NT2/D1 (cell line): ENCODE measurements around the gene AFF3.

ENCODE experiments used
- DNase-seq: peaks from one replicate; pipeline ENCODE4 v3.0.0-alpha.2; 2011; ENCODE audit warnings: low read depth, low spot score
- H3K27me3 ChIP-seq: 2 replicates; pipeline ENCODE4 v1.6.0; 2011; ENCODE audit warnings: mild to moderate bottlenecking; ENCODE audit not compliant: insufficient read length, insufficient read depth
- H3K36me3 ChIP-seq: 2 replicates; pipeline ENCODE4 v1.6.1; 2011; ENCODE audit warnings: mild to moderate bottlenecking, low read length, mixed read lengths; ENCODE audit not compliant: insufficient read depth, insufficient read length
- H3K4me1 ChIP-seq: 2 replicates; pipeline ENCODE4 v1.5.1; 2011; ENCODE audit not compliant: insufficient read depth, insufficient read length
- H3K4me3 ChIP-seq: 2 replicates; pipeline ENCODE4 v1.5.1; 2011; ENCODE audit warnings: low read depth; ENCODE audit not compliant: insufficient read length
- H3K9ac ChIP-seq: 2 replicates; pipeline ENCODE4 v1.6.0; 2011; ENCODE audit warnings: low read depth; ENCODE audit not compliant: insufficient read length
- H3K9me3 ChIP-seq: 2 replicates; pipeline ENCODE4 v1.5.1; 2011; ENCODE audit warnings: mild to moderate bottlenecking, low read length; ENCODE audit not compliant: insufficient read depth
- SUZ12 ChIP-seq: IDR thresholded peaks from 2 replicates; pipeline ENCODE4 v1.6.1; 2011; ENCODE audit not compliant: insufficient read length, insufficient read depth; ENCODE audit errors: extremely low read depth
- YY1 ChIP-seq: IDR thresholded peaks from 2 replicates; pipeline ENCODE4 v1.6.1; 2011; ENCODE audit not compliant: insufficient read length, insufficient read depth
- ZNF274 ChIP-seq: IDR thresholded peaks from 2 replicates; pipeline ENCODE4 v1.6.1; 2011; ENCODE audit warnings: mild to moderate bottlenecking, low read depth, low read length

The AFF3 gene

DNA sequence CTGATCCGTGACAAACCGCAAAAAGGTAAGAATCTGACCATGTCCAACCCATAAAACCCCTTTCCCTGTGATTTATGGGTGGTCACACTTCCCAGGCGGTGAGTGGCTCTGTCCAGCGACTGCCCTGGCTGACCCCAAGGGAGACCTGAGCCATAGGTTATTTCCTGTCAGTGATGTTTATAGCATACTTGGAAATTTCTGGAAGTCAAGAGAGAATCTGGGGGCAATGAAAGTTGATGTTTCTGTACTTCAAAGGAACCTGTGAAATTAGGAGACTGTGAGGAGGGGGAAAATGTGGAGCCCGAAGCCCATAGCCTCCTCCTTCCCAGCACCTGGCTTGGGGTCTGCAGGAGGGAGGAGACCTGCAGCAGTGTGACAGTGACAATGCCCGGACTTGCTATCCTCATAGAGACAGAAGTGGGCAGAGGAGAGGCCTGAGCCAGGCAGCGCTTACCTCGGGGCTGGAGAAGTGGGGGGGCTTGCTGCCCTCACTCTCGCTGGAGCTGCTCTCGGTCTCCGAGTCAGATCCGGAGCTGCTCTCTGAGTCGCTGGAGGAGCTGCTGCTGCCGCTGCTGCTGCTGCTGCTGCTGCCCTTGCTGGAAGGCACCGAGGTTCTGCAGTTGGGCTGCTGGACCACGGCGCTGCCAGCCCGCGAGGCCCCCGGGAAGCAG lies 541.3 kb downstream of the AFF3 start:
- no peaks in the 10 kb centered on the region for H3K9me3 ChIP-seq
- H3K4me1 ChIP-seq, result peaks cover 5% of the 10 kb centered on the region
- TF ChIP-seq YY1 (no peak), ZNF274 (no peak), SUZ12 (no peak)
- no peaks in the 10 kb centered on the region for H3K27me3 ChIP-seq
- H3K4me3 ChIP-seq, result no peak overlapping the region
- no peak overlapping the region for H3K9ac ChIP-seq
- H3K36me3 ChIP-seq, result no peaks in the 10 kb centered on the region
- no peak for DNase-seq

- Histone ChIP-seq H3K27me3 (no peaks in the 10 kb centered on the region), H3K9ac (no peak overlapping the region), H3K9me3 (no peaks in the 10 kb centered on the region), H3K36me3 (no peaks in the 10 kb centered on the region), H3K4me1 (peaks cover 5% of the 10 kb centered on the region), H3K4me3 (no peak overlapping the region)
- TF ChIP-seq SUZ12 (no peak), YY1 (no peak), ZNF274 (no peak)
- no peak for DNase-seq
Measured at GRCh38 chr2:99598441-99598840, 543.9 kb downstream of the AFF3 start.

- Histone ChIP-seq H3K4me3 (no peak overlapping the region), H3K4me1 (peaks cover 5% of the 10 kb centered on the region), H3K9me3 (no peaks in the 10 kb centered on the region), H3K9ac (no peak overlapping the region), H3K27me3 (no peaks in the 10 kb centered on the region), H3K36me3 (no peaks in the 10 kb centered on the region)
- DNase-seq, result no peak
- TF ChIP-seq SUZ12 (no peak), YY1 (no peak), ZNF274 (no peak)
Measured at GRCh38 chr2:99597616-99598015, 544.8 kb downstream of the AFF3 start.

DNA sequence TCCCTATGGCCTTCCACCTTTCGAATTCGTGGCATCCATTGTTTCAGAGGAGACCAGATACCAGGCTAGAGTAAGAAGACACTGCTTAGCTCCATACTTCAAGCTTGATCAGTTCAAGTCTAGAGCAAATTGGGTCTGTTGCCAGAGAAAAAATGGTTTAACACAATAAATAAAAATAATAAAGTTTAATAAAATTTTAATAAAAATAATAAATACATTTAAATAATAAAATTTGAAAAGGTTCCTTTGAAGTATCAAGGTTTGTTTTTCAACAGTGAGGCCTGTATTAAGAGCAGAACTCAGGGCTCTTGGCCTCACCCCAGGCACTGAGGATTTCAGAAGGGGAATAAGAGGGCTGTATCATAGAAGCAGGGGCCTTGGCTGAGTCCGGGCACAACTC lies 547.0 kb downstream of the AFF3 start:
- no peak for DNase-seq
- Histone ChIP-seq H3K36me3 (no peaks in the 10 kb centered on the region), H3K4me3 (no peak overlapping the region), H3K4me1 (no peaks in the 10 kb centered on the region), H3K9me3 (no peaks in the 10 kb centered on the region), H3K27me3 (no peaks in the 10 kb centered on the region), H3K9ac (no peak overlapping the region)
- no peak for TF ChIP-seq ZNF274
- TF ChIP-seq YY1, result no peak
- TF ChIP-seq SUZ12, result no peak

- Histone ChIP-seq H3K9me3 (no peaks in the 10 kb centered on the region), H3K4me3 (no peak overlapping the region), H3K4me1 (no peaks in the 10 kb centered on the region), H3K27me3 (no peaks in the 10 kb centered on the region), H3K9ac (no peak overlapping the region), H3K36me3 (no peaks in the 10 kb centered on the region)
- TF ChIP-seq ZNF274 (no peak), SUZ12 (no peak), YY1 (no peak)
- no peak for DNase-seq
Measured at GRCh38 chr2:99593692-99594427, 548.5 kb downstream of the AFF3 start.

DNA sequence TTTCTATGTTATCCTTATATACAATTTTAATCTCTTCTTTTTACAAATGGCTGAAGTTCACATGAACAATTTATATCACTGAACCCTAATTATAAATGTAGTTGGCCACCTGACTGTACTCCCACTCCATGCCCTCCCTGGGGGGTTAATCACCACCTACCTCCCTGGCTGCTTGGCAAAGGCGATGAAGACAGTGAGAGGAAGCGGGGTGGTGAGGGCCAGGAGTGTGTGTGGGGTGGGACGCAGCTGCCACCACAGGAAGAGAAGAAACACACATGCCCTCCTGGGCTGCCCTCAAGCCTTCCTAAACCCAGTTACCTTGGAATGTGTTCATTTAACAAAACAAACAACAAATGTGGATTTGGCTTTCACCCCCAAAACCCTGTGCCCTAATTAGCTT lies 565.6 kb downstream of the AFF3 start:
- TF ChIP-seq YY1 (no peak), ZNF274 (no peak), SUZ12 (no peak)
- DNase-seq, result no peak

GRCh38 chr2:99573634-99574251 lies 568.6 kb downstream of the AFF3 start:
- no peak for DNase-seq
- Histone ChIP-seq H3K9ac (no peak overlapping the region), H3K4me3 (no peak overlapping the region), H3K36me3 (no peaks in the 10 kb centered on the region), H3K9me3 (no peaks in the 10 kb centered on the region), H3K4me1 (peaks cover 5% of the 10 kb centered on the region), H3K27me3 (no peaks in the 10 kb centered on the region)
- TF ChIP-seq ZNF274 (no peak), YY1 (no peak), SUZ12 (no peak)

More for the DNA sequence above, 565.6 kb downstream of the AFF3 start:
- H3K27me3 ChIP-seq, result no peaks in the 10 kb centered on the region
- no peaks in the 10 kb centered on the region for H3K36me3 ChIP-seq
- no peak overlapping the region for H3K4me3 ChIP-seq
- H3K4me1 ChIP-seq, result peaks cover 2% of the 10 kb centered on the region
- H3K9me3 ChIP-seq, result no peaks in the 10 kb centered on the region
- no peak overlapping the region for H3K9ac ChIP-seq
